Hepatocyte (in vitro differentiated cells): ENCODE measurements around the gene ENTR1. TPM values are rescaled to one million over a fixed set of nuclear protein-coding genes. Genes with fewer than 3 reads are reported as not detected.

Experiments
- DNase-seq: peaks from one replicate; pipeline ENCODE4 v3.0.0-alpha.2; 2016; ENCODE audit warnings: low spot score
- H2AFZ ChIP-seq: fragments of 200-600 bp; sonication (generic); 2 replicates; pipeline ENCODE4 v1.6.0; 2016; ENCODE audit warnings: antibody characterized with exemption, mild to moderate bottlenecking
- H3K27ac ChIP-seq: fragments of 200-600 bp; sonication (generic); 2 replicates; pipeline ENCODE4 v1.5.1; 2016; ENCODE audit warnings: mild to moderate bottlenecking
- H3K27me3 ChIP-seq: fragments of 200-600 bp; sonication (generic); 2 replicates; pipeline ENCODE4 v1.6.1; 2016
- H3K36me3 ChIP-seq: fragments of 200-600 bp; sonication (generic); replicated peaks from 2 replicates; pipeline ENCODE4 v1.5.1; 2016; ENCODE audit warnings: low read depth; ENCODE audit not compliant: insufficient read depth
- H3K4me1 ChIP-seq: fragments of 200-600 bp; sonication (generic); 2 replicates; pipeline ENCODE4 v1.5.1; 2016; ENCODE audit warnings: mild to moderate bottlenecking, moderate library complexity; ENCODE audit not compliant: insufficient read depth
- H3K4me2 ChIP-seq: fragments of 200-600 bp; sonication (generic); 2 replicates; pipeline ENCODE4 v1.6.0; 2016
- H3K4me3 ChIP-seq: fragments of 200-600 bp; sonication (generic); 2 replicates; pipeline ENCODE4 v1.5.1; 2016; ENCODE audit warnings: mild to moderate bottlenecking
- H3K79me2 ChIP-seq: fragments of 200-600 bp; sonication (generic); 2 replicates; pipeline ENCODE4 v1.6.0; 2017; ENCODE audit warnings: mild to moderate bottlenecking
- H3K9me2 ChIP-seq: fragments of 200-600 bp; sonication (generic); replicated peaks from 2 replicates; pipeline ENCODE4 v1.6.0; 2017; ENCODE audit warnings: mild to moderate bottlenecking; ENCODE audit not compliant: insufficient read depth
- H3K9me3 ChIP-seq: fragments of 200-600 bp; sonication (generic); 2 replicates; pipeline ENCODE4 v1.5.1; 2016; ENCODE audit warnings: low read depth, mild to moderate bottlenecking
- H4K20me1 ChIP-seq: fragments of 200-600 bp; sonication (generic); 2 replicates; pipeline ENCODE4 v1.6.0; 2016; ENCODE audit warnings: mild to moderate bottlenecking; ENCODE audit not compliant: insufficient read depth, poor library complexity, severe bottlenecking
- CTCF ChIP-seq: fragments of 200-600 bp; sonication (generic); IDR thresholded peaks from 2 replicates; pipeline ENCODE4 v1.5.1; 2016; ENCODE audit warnings: antibody characterized with exemption, mild to moderate bottlenecking; ENCODE audit not compliant: poor library complexity
- EZH2 ChIP-seq: fragments of 200-600 bp; sonication (generic); IDR thresholded peaks from 2 replicates; pipeline ENCODE4 v1.6.1; 2016; ENCODE audit warnings: antibody characterized with exemption, mild to moderate bottlenecking, borderline replicate concordance
- EZH2phosphoT487 ChIP-seq: fragments of 200-600 bp; sonication (generic); IDR thresholded peaks from one replicate; pipeline ENCODE4 v1.6.1; 2018; ENCODE audit warnings: antibody characterized with exemption, mild to moderate bottlenecking, low read depth, moderate library complexity; ENCODE audit not compliant: unreplicated experiment, severe bottlenecking
- WGBS: methylation state at CpG from one replicate; pipeline ENCODE4 v1.1.6; 2016; ENCODE audit warnings: low lambda C conversion rate; ENCODE audit errors: missing lambda C conversion rate; 5-methylcytosine and 5-hydroxymethylcytosine counted together
- polyA plus RNA-seq: library from polyadenylated mRNA; unstranded; fragments of >200 nt; fragmentation: Nextera tagmentation; extraction: Ambion mirVana; gene quantifications from 2 replicates; pipeline ENCODE4 v1.2.1, GENCODE V29; 2016
- total RNA-seq: library from RNA; depleted of rRNA; stranded (reverse); fragments of >200 nt; gene quantifications from 2 replicates; pipeline ENCODE4 v1.2.3, GENCODE V29; 2014

The ENTR1 gene
- total and polyA plus RNA-seq, 2 experiments from 2014 or later, result 33.5 to 50.1 TPM

GRCh38 chr9:136451221-136451877 lies 40.9 kb upstream of the ENTR1 start:
- H3K27ac ChIP-seq, result no peak overlapping the region
- TF ChIP-seq EZH2phosphoT487, result no peak
- no peak for TF ChIP-seq EZH2
- H3K9me3 ChIP-seq, result no peaks in the 10 kb centered on the region
- no peaks in the 10 kb centered on the region for H3K36me3 ChIP-seq
- DNase-seq, result no peak
- 92% methylated on average over 26 of the region's 26 CpGs for WGBS
- H3K27me3 ChIP-seq, result no peaks in the 10 kb centered on the region
- no peak overlapping the region for H3K4me2 ChIP-seq
- H3K4me3 ChIP-seq, result no peak overlapping the region
- H3K9me2 ChIP-seq, result no peaks in the 10 kb centered on the region
- H2AFZ ChIP-seq, result no peak overlapping the region
- no peaks in the 10 kb centered on the region for H4K20me1 ChIP-seq
- no peaks in the 10 kb centered on the region for H3K4me1 ChIP-seq
- no peaks in the 10 kb centered on the region for H3K79me2 ChIP-seq

GRCh38 chr9:136448655-136449054 lies 38.2 kb upstream of the ENTR1 start:
- Histone ChIP-seq H3K27ac (no peak overlapping the region), H3K4me1 (no peaks in the 10 kb centered on the region), H3K4me2 (no peak overlapping the region), H3K4me3 (no peak overlapping the region), H3K79me2 (no peaks in the 10 kb centered on the region), H3K9me3 (no peaks in the 10 kb centered on the region), H3K36me3 (no peaks in the 10 kb centered on the region), H3K9me2 (no peaks in the 10 kb centered on the region), H3K27me3 (no peaks in the 10 kb centered on the region), H4K20me1 (no peaks in the 10 kb centered on the region), H2AFZ (no peak overlapping the region)
- TF ChIP-seq EZH2 (no peak), CTCF (no peak), EZH2phosphoT487 (no peak)
- DNase-seq, result no peak
- WGBS, result 96% methylated on average over 2 of the region's 3 CpGs

- H3K4me2 ChIP-seq, result no peak overlapping the region
- H3K9me2 ChIP-seq, result no peaks in the 10 kb centered on the region
- 96% methylated on average over 27 of the region's 27 CpGs for WGBS
- H3K27ac ChIP-seq, result no peak overlapping the region
- no peak overlapping the region for H2AFZ ChIP-seq
- no peak overlapping the region for H3K4me3 ChIP-seq
- no peaks in the 10 kb centered on the region for H3K36me3 ChIP-seq
- H3K27me3 ChIP-seq, result no peaks in the 10 kb centered on the region
- DNase-seq, result no peak
- no peaks in the 10 kb centered on the region for H3K9me3 ChIP-seq
- H4K20me1 ChIP-seq, result no peaks in the 10 kb centered on the region
- no peaks in the 10 kb centered on the region for H3K4me1 ChIP-seq
- TF ChIP-seq EZH2 (no peak), CTCF (no peak), EZH2phosphoT487 (no peak)
- H3K79me2 ChIP-seq, result no peaks in the 10 kb centered on the region
These were observed 36.9 kb upstream of the ENTR1 start for GRCh38 chr9:136447173-136447778.

- Histone ChIP-seq H3K36me3 (no peaks in the 10 kb centered on the region), H2AFZ (no peak overlapping the region), H3K9me3 (no peaks in the 10 kb centered on the region), H3K4me3 (no peak overlapping the region), H4K20me1 (no peaks in the 10 kb centered on the region), H3K4me2 (no peak overlapping the region), H3K79me2 (no peaks in the 10 kb centered on the region), H3K4me1 (no peaks in the 10 kb centered on the region), H3K27ac (no peak overlapping the region), H3K9me2 (no peaks in the 10 kb centered on the region), H3K27me3 (no peaks in the 10 kb centered on the region)
- no peak for TF ChIP-seq EZH2phosphoT487
- TF ChIP-seq CTCF, result no peak
- TF ChIP-seq EZH2, result no peak
- WGBS, result 93% methylated on average over 7 of the region's 7 CpGs
- DNase-seq, result no peak
These were observed 35.4 kb upstream of the ENTR1 start for GRCh38 chr9:136445799-136446198.
